ENCODE data around the gene NCLN.
"Not testable (repeated sequence)": the region's sequence is repeated elsewhere in the genome, so short reads cannot be mapped to it uniquely, and the experiment has no call there.

Gene NCLN

GRCh38 chr19:3202346-3202745, 16.6 kb downstream of the NCLN start:
- DNase-seq, result no peak

- DNase-seq, result not testable (repeated sequence)
Measured at GRCh38 chr19:3202895-3203294, 17.2 kb downstream of the NCLN start.

GRCh38 chr19:3203805-3204645, 18.3 kb downstream of the NCLN start:
- no peak for DNase-seq

GRCh38 chr19:3204646-3205275, 19.0 kb downstream of the NCLN start:
- DNase-seq, result no peak

- DNase-seq, result no peak
Measured at GRCh38 chr19:3206216-3206953, 20.7 kb downstream of the NCLN start.

GRCh38 chr19:3207461-3208242, 21.9 kb downstream of the NCLN start:
- no peak for DNase-seq

GRCh38 chr19:3208317-3209207, 22.8 kb downstream of the NCLN start:
- no peak for DNase-seq

GRCh38 chr19:3210347-3211017, 24.8 kb downstream of the NCLN start:
- DNase-seq, result peak; percentile 77

- DNase-seq, result no peak
Measured at GRCh38 chr19:3211191-3211590, 25.5 kb downstream of the NCLN start.

GRCh38 chr19:3213159-3213558, 27.4 kb downstream of the NCLN start:
- no peak for DNase-seq

- no peak for DNase-seq
Measured at GRCh38 chr19:3216874-3217273, 31.1 kb downstream of the NCLN start.

- DNase-seq, result no peak
Measured at GRCh38 chr19:3220576-3220975, 34.8 kb downstream of the NCLN start.

- DNase-seq, result not testable (repeated sequence)
Measured at GRCh38 chr19:3221576-3221975, 35.8 kb downstream of the NCLN start.

GRCh38 chr19:3222709-3223108, 37.0 kb downstream of the NCLN start:
- no peak for DNase-seq

GRCh38 chr19:3224346-3225168, 38.8 kb downstream of the NCLN start, which contains the start of gene CELF5:
TSS of gene CELF5 (plus strand) at chr19:3224661. CDS start at chr19:3224740, 79 bp downstream.
- peak; percentile 46 for DNase-seq

GRCh38 chr19:3225169-3225485, 39.4 kb downstream of the NCLN start:
- no peak for DNase-seq

GRCh38 chr19:3225677-3226093, 40.0 kb downstream of the NCLN start:
- DNase-seq, result no peak

- no peak for DNase-seq
Measured at GRCh38 chr19:3227054-3227626, 41.4 kb downstream of the NCLN start.

GRCh38 chr19:3229346-3229743, 43.6 kb downstream of the NCLN start:
- DNase-seq, result no peak
